ENCODE data around the gene BBS9. TPM values are rescaled to one million over a fixed set of nuclear protein-coding genes. Genes with fewer than 3 reads are reported as not detected.

The BBS9 gene
- total RNA-seq, 2 donors from 2014 or later = 14.2 to 23.6 TPM

- no peaks in the 10 kb centered on the region for H3K4me1 ChIP-seq
- H3K4me3 ChIP-seq = no peak overlapping the region
- no peak overlapping the region for H3K27ac ChIP-seq
- DNase-seq (no peak), ATAC-seq (no peak)
- no peaks in the 10 kb centered on the region for H3K27me3 ChIP-seq
- H3K9me3 ChIP-seq = no peaks in the 10 kb centered on the region
- WGBS, 2 donors = 50 to 63% methylated on average over 1 of the region's 1 CpG
- intact Hi-C loops (cut with DNase I) = no loop called here
- no peaks in the 10 kb centered on the region for H3K36me3 ChIP-seq (replicated peaks in 1 of 2; ENCODE audit: insufficient read depth in 1 of 2, low read depth in 2 of 2)
- TF ChIP-seq POLR2A (IDR thresholded peaks at IDR 0.05) (no peak), CTCF (IDR thresholded peaks at IDR 0.05) (no peak)
These were observed 329.2 kb downstream of the BBS9 start for GRCh38 chr7:33458581-33458980.

GRCh38 chr7:33459340-33459751 lies 330.0 kb downstream of the BBS9 start:
- WGBS, 2 donors = 50% methylated on average over 1 of the region's 1 CpG
- no peaks in the 10 kb centered on the region for H3K9me3 ChIP-seq
- H3K36me3 ChIP-seq (replicated peaks in 1 of 2; ENCODE audit: insufficient read depth in 1 of 2, low read depth in 2 of 2) = no peaks in the 10 kb centered on the region
- no peaks in the 10 kb centered on the region for H3K27me3 ChIP-seq
- no peak overlapping the region for H3K4me3 ChIP-seq
- H3K4me1 ChIP-seq = no peaks in the 10 kb centered on the region
- TF ChIP-seq POLR2A (IDR thresholded peaks at IDR 0.05) = no peak
- ATAC-seq (no peak), DNase-seq (no peak)
- H3K27ac ChIP-seq = no peak overlapping the region
- intact Hi-C loops (cut with DNase I) = no loop called here

GRCh38 chr7:33463131-33463530 lies 333.8 kb downstream of the BBS9 start:
- no peak for TF ChIP-seq CTCF (IDR thresholded peaks at IDR 0.05)
- TF ChIP-seq POLR2A (IDR thresholded peaks at IDR 0.05) = no peak
- H3K27me3 ChIP-seq = no peaks in the 10 kb centered on the region

GRCh38 chr7:33466203-33466602 lies 336.8 kb downstream of the BBS9 start:
- no peak overlapping the region for H3K4me3 ChIP-seq
- no peaks in the 10 kb centered on the region for H3K27me3 ChIP-seq
- WGBS, 2 donors = 67 to 90% methylated on average over 4 of the region's 4 CpGs
- DNase-seq (no peak), ATAC-seq (no peak)
- no peak overlapping the region for H3K27ac ChIP-seq
- no peak for TF ChIP-seq CTCF (IDR thresholded peaks at IDR 0.05)
- no peak for TF ChIP-seq POLR2A (IDR thresholded peaks at IDR 0.05)
- no peaks in the 10 kb centered on the region for H3K36me3 ChIP-seq (replicated peaks in 1 of 2; ENCODE audit: insufficient read depth in 1 of 2, low read depth in 2 of 2)
- H3K9me3 ChIP-seq = no peaks in the 10 kb centered on the region
- no peaks in the 10 kb centered on the region for H3K4me1 ChIP-seq
- intact Hi-C loops (cut with DNase I) = no loop called here

More at GRCh38 chr7:33463131-33463530, 333.8 kb downstream of the BBS9 start:
- H3K4me3 ChIP-seq = no peak overlapping the region
- H3K27ac ChIP-seq = no peak overlapping the region
- DNase-seq = no peak
- no peaks in the 10 kb centered on the region for H3K36me3 ChIP-seq (replicated peaks in 1 of 2; ENCODE audit: insufficient read depth in 1 of 2, low read depth in 2 of 2)
- ATAC-seq = no peak
- WGBS, 2 donors = 85 to 98% methylated on average over 2 of the region's 2 CpGs
- no peaks in the 10 kb centered on the region for H3K9me3 ChIP-seq
- intact Hi-C loops (cut with DNase I) = no loop called here
- H3K4me1 ChIP-seq = no peaks in the 10 kb centered on the region

GRCh38 chr7:33471636-33472242 lies 342.4 kb downstream of the BBS9 start:
- ATAC-seq = no peak
- H3K4me1 ChIP-seq = no peaks in the 10 kb centered on the region
- H3K27me3 ChIP-seq = no peaks in the 10 kb centered on the region
- no peak overlapping the region for H3K27ac ChIP-seq
- H3K4me3 ChIP-seq = no peak overlapping the region
- TF ChIP-seq CTCF (IDR thresholded peaks at IDR 0.05) (no peak), POLR2A (IDR thresholded peaks at IDR 0.05) (no peak)
- H3K36me3 ChIP-seq (replicated peaks in 1 of 2; ENCODE audit: insufficient read depth in 1 of 2, low read depth in 2 of 2) = no peaks in the 10 kb centered on the region
- H3K9me3 ChIP-seq = no peaks in the 10 kb centered on the region
- 89 to 92% methylated on average over 3 of the region's 3 CpGs for WGBS, 2 donors
- no peak for DNase-seq
- intact Hi-C loops (cut with DNase I) = no loop called here
